A549 (cell line): ENCODE data around the gene MCTP1. TPM values are rescaled to one million over a fixed set of nuclear protein-coding genes. Genes with fewer than 3 reads are reported as not detected.
"Not testable (repeated sequence)": the region's sequence is repeated elsewhere in the genome, so short reads cannot be mapped to it uniquely, and the experiment has no call there.

Source experiments
- ATAC-seq, 2 experiments: fragments of 200-7000 bp in 1 of 2; fragments of >200 bp in 1 of 2; cut with Nextera tagmentation in 1 of 2; cut with Tn5 transposase in 1 of 2; 3 replicates each; pipeline versions ENCODE4 v1.8.0 to v1.9.1; 2018 to 2020; ENCODE audit warnings: mild to moderate bottlenecking in 1 of 2, moderate library complexity in 1 of 2
- CTCF ChIA-PET: fragments of 300-600 bp; sonication (Branson Sonifier 250); formaldehyde crosslinking; extraction: SDS; loops from one replicate; lab custom pipeline; 2021; ENCODE audit warnings: antibody characterized with exemption, inconsistent platforms; lab: Yijun Ruan, JAX
- POLR2A ChIA-PET: fragments of 350-600 bp; formaldehyde crosslinking; extraction: SDS; loops from one replicate; lab custom pipeline; 2021; ENCODE audit warnings: antibody characterized with exemption, inconsistent platforms; lab: Yijun Ruan, JAX
- DNase-seq, 2 experiments: peaks; one replicate each; pipeline versions ENCODE4 v3.0.0 to v3.0.0-alpha.2; 2011 to 2016; ENCODE audit warnings: low read depth in 1 of 2, low spot score in 1 of 2
- FAIRE-seq: peaks from 2 replicates; lab custom pipeline; 2011; peaks lifted over from hg19 to GRCh38; lab: Jason Lieb, UNC
- H3K27ac ChIP-seq, 2 experiments: fragments of >200 bp; sonication (Bioruptor Twin); formaldehyde crosslinking; 3 replicates each; pipeline ENCODE4 v1.5.1; 2016 to 2017
- H3K4me1 ChIP-seq: fragments of >200 bp; sonication (Bioruptor Twin); formaldehyde crosslinking; 3 replicates; pipeline ENCODE4 v1.6.1; 2016
- H3K4me2 ChIP-seq: fragments of >200 bp; sonication (Bioruptor Twin); formaldehyde crosslinking; 3 replicates; pipeline ENCODE4 v1.6.1; 2016
- H3K4me3 ChIP-seq: fragments of >200 bp; sonication (Bioruptor Twin); formaldehyde crosslinking; 3 replicates; pipeline ENCODE4 v1.5.1; 2016
- H3K9me3 ChIP-seq: fragments of >200 bp; sonication (Bioruptor Twin); formaldehyde crosslinking; 3 replicates; pipeline ENCODE4 v1.6.1; 2016
- ATOH8 ChIP-seq: fragments of 250-450 bp; sonication (Bioruptor Pico); IDR thresholded peaks from 2 replicates; pipeline ENCODE4 v1.5.0; 2020; ENCODE audit warnings: low read depth, mild to moderate bottlenecking, moderate library complexity
- BHLHE40 ChIP-seq: IDR thresholded peaks from 2 replicates; pipeline ENCODE4 v1.6.1; 2012; ENCODE audit warnings: low read depth, low read length, inconsistent platforms
- CBX2 ChIP-seq: fragments of 200-600 bp; sonication (generic); IDR thresholded peaks from 2 replicates; pipeline ENCODE4 v1.6.1; 2016; ENCODE audit warnings: low read depth, mild to moderate bottlenecking, borderline replicate concordance
- CTCF ChIP-seq: fragments of >200 bp; sonication (Bioruptor Twin); formaldehyde crosslinking; IDR thresholded peaks from 3 replicates; pipeline ENCODE4 v1.5.1; 2016
- EHF ChIP-seq: fragments of 250-450 bp; sonication (Bioruptor Pico); IDR thresholded peaks from 2 replicates; pipeline ENCODE4 v1.5.0; 2020; ENCODE audit warnings: mild to moderate bottlenecking
- ELK1 ChIP-seq: fragments of 150-350 bp; IDR thresholded peaks from 2 replicates; pipeline ENCODE4 v1.6.1; 2014; ENCODE audit warnings: low read depth, mild to moderate bottlenecking, low read length
- ESRRA ChIP-seq: fragments of 150-350 bp; IDR thresholded peaks from 2 replicates; pipeline ENCODE4 v1.6.1; 2014; ENCODE audit warnings: mild to moderate bottlenecking, low read length, borderline replicate concordance
- FOSL2 ChIP-seq, 2 experiments: fragments of 450-650 bp in 1 of 2; fragments of >200 bp in 1 of 2; sonication (Bioruptor Twin) in 1 of 2; formaldehyde crosslinking; IDR thresholded peaks; 2 replicates each; pipeline versions ENCODE4 v1.5.0 to v1.6.1; 2016 to 2020; ENCODE audit warnings: mild to moderate bottlenecking in 1 of 2, moderate library complexity in 1 of 2
- HEYL ChIP-seq: fragments of 250-450 bp; sonication (Bioruptor Pico); IDR thresholded peaks from 2 replicates; pipeline ENCODE4 v1.8.0; 2021; ENCODE audit warnings: mild to moderate bottlenecking, moderate library complexity
- HMGXB4 ChIP-seq: fragments of 250-450 bp; sonication (Bioruptor Pico); IDR thresholded peaks from 2 replicates; pipeline ENCODE4 v1.5.0; 2021; ENCODE audit warnings: mild to moderate bottlenecking, moderate library complexity, borderline replicate concordance
- HOXB13 ChIP-seq: fragments of 250-450 bp; sonication (Bioruptor Pico); IDR thresholded peaks from 2 replicates; pipeline ENCODE4 v1.5.0; 2020; ENCODE audit warnings: low read depth, mild to moderate bottlenecking, moderate library complexity
- JUNB ChIP-seq: fragments of >200 bp; sonication (Bioruptor Twin); formaldehyde crosslinking; IDR thresholded peaks from 2 replicates; pipeline ENCODE4 v1.6.1; 2016
- KDM1A ChIP-seq: fragments of 200-600 bp; sonication (generic); IDR thresholded peaks from 2 replicates; pipeline ENCODE4 v1.6.1; 2016; ENCODE audit warnings: low read depth, mild to moderate bottlenecking
- MAFK ChIP-seq: fragments of 450-650 bp; IDR thresholded peaks from 2 replicates; pipeline ENCODE4 v1.6.1; 2014; ENCODE audit not compliant: partially characterized antibody
- MAZ ChIP-seq: fragments of 150-350 bp; IDR thresholded peaks from 2 replicates; pipeline ENCODE4 v1.6.1; 2014; ENCODE audit warnings: antibody characterized with exemption, low read depth, low read length, borderline replicate concordance
- MYC ChIP-seq: IDR thresholded peaks from 2 replicates; pipeline ENCODE4 v1.6.1; 2012; ENCODE audit warnings: mild to moderate bottlenecking, inconsistent platforms, low read length, improper control_type of control experiment, borderline replicate concordance
- POLR2AphosphoS2 ChIP-seq: conservative IDR thresholded peaks from 2 replicates; pipeline ENCODE4 v1.6.1; 2012; ENCODE audit warnings: low read length, improper control_type of control experiment, inconsistent platforms
- RAD21 ChIP-seq, 2 experiments: fragments of >200 bp in 1 of 2; sonication (Bioruptor Twin) in 1 of 2; formaldehyde crosslinking in 1 of 2; IDR thresholded peaks in 1 of 2; conservative IDR thresholded peaks in 1 of 2; 2 replicates in 1 of 2; 3 replicates in 1 of 2; pipeline ENCODE4 v1.6.1; 2012 to 2018; ENCODE audit warnings: inconsistent platforms in 1 of 2
- RCOR1 ChIP-seq: fragments of 150-350 bp; IDR thresholded peaks from 2 replicates; pipeline ENCODE4 v1.6.1; 2014; ENCODE audit warnings: antibody characterized with exemption, low read length, low read depth
- REST ChIP-seq: fragments of 200-600 bp; sonication (generic); IDR thresholded peaks from 2 replicates; pipeline ENCODE4 v1.6.1; 2016; ENCODE audit warnings: antibody characterized with exemption, mild to moderate bottlenecking, moderate library complexity
- TFCP2L1 ChIP-seq: fragments of 250-450 bp; sonication (Bioruptor Pico); IDR thresholded peaks from 2 replicates; pipeline ENCODE4 v1.5.0; 2021; ENCODE audit warnings: mild to moderate bottlenecking
- TP53 ChIP-seq: fragments of 250-450 bp; sonication (Bioruptor Pico); IDR thresholded peaks from 2 replicates; pipeline ENCODE4 v1.5.0; 2021; ENCODE audit warnings: mild to moderate bottlenecking, moderate library complexity
- USF2 ChIP-seq: fragments of 450-650 bp; IDR thresholded peaks from 2 replicates; pipeline ENCODE4 v1.6.1; 2014; ENCODE audit warnings: antibody characterized with exemption
- WGBS: methylation state at CpG from one replicate; pipeline ENCODE4 v1.1.6; 2017; ENCODE audit errors: missing lambda C conversion rate; 5-methylcytosine and 5-hydroxymethylcytosine counted together
- polyA plus RNA-seq, 4 experiments: library from polyadenylated mRNA; depleted of rRNA in 3 of 4; stranded (reverse); fragments of >200 nt; fragmentation: RNase III in 1 of 4; extraction: RNeasy Plus Mini Kit Qiagen cat#74134 plus additional on column Dnase treatment in 1 of 4; gene quantifications; 2 replicates in 3 of 4; 3 replicates in 1 of 4; pipeline ENCODE4 v1.2.3, GENCODE V29; 2011 to 2017

The MCTP1 gene
- polyA plus RNA-seq, 2 of the 4 experiments (the other 2 are of a cell fraction) = 5.4 to 6.9 TPM

GRCh38 chr5:95005811-95006210, 279.1 kb downstream of the MCTP1 start:
- 92% methylated on average over 1 of the region's 1 CpG for WGBS
- POLR2A ChIA-PET = no interaction called here
- no peaks in the 10 kb centered on the region for H3K9me3 ChIP-seq
- H3K27ac ChIP-seq = no peak overlapping the region
- TF ChIP-seq EHF (CRISPR knock-in tag) = no peak
- no peak for TF ChIP-seq BHLHE40
- TF ChIP-seq JUNB = no peak
- no peak for TF ChIP-seq RCOR1
- no peak for TF ChIP-seq CBX2
- no peak for TF ChIP-seq TP53 (CRISPR knock-in tag)
- no peak for TF ChIP-seq MYC
- no peak for TF ChIP-seq MAFK
- no peak overlapping the region for H3K4me2 ChIP-seq
- CTCF ChIA-PET = no interaction called here
- FAIRE-seq (no peak), DNase-seq (no peak), ATAC-seq (no peak)
- no peaks in the 10 kb centered on the region for H3K4me1 ChIP-seq
- no peak overlapping the region for H3K4me3 ChIP-seq

- Histone ChIP-seq H3K27ac (no peak overlapping the region), H3K4me1 (no peaks in the 10 kb centered on the region), H3K4me2 (no peak overlapping the region), H3K4me3 (no peak overlapping the region), H3K9me3 (no peaks in the 10 kb centered on the region)
- no peak for DNase-seq
- CTCF ChIA-PET = no interaction called here
- no peak for TF ChIP-seq CTCF
- TF ChIP-seq REST = no peak
- TF ChIP-seq RAD21 (conservative IDR thresholded peaks at IDR 0.05 in 1 of 2, IDR thresholded peaks at IDR 0.05 in 1 of 2) = no peak
- TF ChIP-seq HMGXB4 (CRISPR knock-in tag) = no peak
- no peak for TF ChIP-seq FOSL2 (IDR thresholded peaks at IDR 0.05)
- TF ChIP-seq FOSL2 (CRISPR knock-in tag; IDR thresholded peaks at IDR 0.05) = no peak
- no peak for TF ChIP-seq EHF (CRISPR knock-in tag)
- no peak for TF ChIP-seq KDM1A
- TF ChIP-seq USF2 = no peak
- no peak for TF ChIP-seq ATOH8 (CRISPR knock-in tag)
- no peak for TF ChIP-seq TP53 (CRISPR knock-in tag)
- no peak for TF ChIP-seq POLR2AphosphoS2
- TF ChIP-seq ELK1 = no peak
- TF ChIP-seq HEYL = no peak
- TF ChIP-seq HOXB13 = no peak
- TF ChIP-seq TFCP2L1 = no peak
- no peak for TF ChIP-seq JUNB
- no peak for TF ChIP-seq MAZ
- TF ChIP-seq ESRRA = no peak
- no peak for FAIRE-seq
- no peak for ATAC-seq
- POLR2A ChIA-PET = no interaction called here
- 73% methylated on average over 7 of the region's 7 CpGs for WGBS
These were observed 286.2 kb downstream of the MCTP1 start for GRCh38 chr5:94998670-94999069.

GRCh38 chr5:94994537-94994936, 290.4 kb downstream of the MCTP1 start:
- H3K27ac ChIP-seq, DNase-seq, POLR2A ChIA-PET, H3K4me2 ChIP-seq, H3K4me1 ChIP-seq, H3K4me3 ChIP-seq, H3K9me3 ChIP-seq, CTCF ChIA-PET, ATAC-seq, FAIRE-seq: not testable (repeated sequence)
- WGBS = 76% methylated on average over 2 of the region's 2 CpGs
